ENCODE results near the gene IAH1. TPM values are rescaled to one million over a fixed set of nuclear protein-coding genes. Genes with fewer than 3 reads are reported as not detected.

Gene IAH1
- total RNA-seq, 1 experiment from 2014 or later = 57.8 TPM

- no TSS peak for BruUV-seq (replicated peaks)
- no peaks in the 10 kb centered on the region for H3K9me3 Mint-ChIP-seq (ENCODE audit: unreplicated experiment)
- Histone ChIP-seq H3K4me1 (no peaks in the 10 kb centered on the region), H3K36me3 (ENCODE audit: control insufficient read depth, insufficient read depth, low read length) (no peaks in the 10 kb centered on the region; the same call in 1 of the 2 replicates), H3K9me3 (no peaks in the 10 kb centered on the region), H3K4me3 (ENCODE audit: low read depth, low read length) (no peak overlapping the region), H3K27me3 (replicated peaks; ENCODE audit: control insufficient read depth, insufficient read depth, low read length) (no peaks in the 10 kb centered on the region)
- H3K4me3 Mint-ChIP-seq (ENCODE audit: unreplicated experiment) = no peak overlapping the region
- H3K4me1 Mint-ChIP-seq (ENCODE audit: low read depth, unreplicated experiment) = no peaks in the 10 kb centered on the region
- intact Hi-C loops (cut with micrococcal nuclease; ENCODE audit: unreplicated experiment) = no loop called here
- ChIA-PET POLR2A (no interaction called here), CTCF (no interaction called here)
- peaks cover 42% of the 10 kb centered on the region for H3K36me3 Mint-ChIP-seq (ENCODE audit: insufficient read depth, unreplicated experiment)
- DNase-seq = no peak
- no peaks in the 10 kb centered on the region for H3K27me3 Mint-ChIP-seq (ENCODE audit: insufficient read depth, unreplicated experiment)
- no peak for TF ChIP-seq CTCF (IDR thresholded peaks at IDR 0.05; ENCODE audit: insufficient read depth in 1 of 2, low read depth in 1 of 2, low read length in 1 of 2, severe bottlenecking in 1 of 2, unreplicated experiment in 1 of 2)
- H3K27ac Mint-ChIP-seq (ENCODE audit: unreplicated experiment) = no peak overlapping the region
These were observed 43.7 kb upstream of the IAH1 start for GRCh38 chr2:9430316-9431293.

GRCh38 chr2:9434489-9434888 lies 39.9 kb upstream of the IAH1 start:
- POLR2A ChIA-PET = no interaction called here
- H3K4me1 Mint-ChIP-seq (ENCODE audit: low read depth, unreplicated experiment) = no peaks in the 10 kb centered on the region
- Histone ChIP-seq H3K27me3 (replicated peaks; ENCODE audit: control insufficient read depth, insufficient read depth, low read length) (no peaks in the 10 kb centered on the region), H3K4me3 (ENCODE audit: low read depth, low read length) (no peak overlapping the region), H3K36me3 (ENCODE audit: control insufficient read depth, insufficient read depth, low read length) (no peaks in the 10 kb centered on the region; the same call in 1 of the 2 replicates), H3K4me1 (no peaks in the 10 kb centered on the region), H3K9me3 (no peaks in the 10 kb centered on the region)
- no peaks in the 10 kb centered on the region for H3K27me3 Mint-ChIP-seq (ENCODE audit: insufficient read depth, unreplicated experiment)
- no TSS peak for BruUV-seq (replicated peaks)
- CTCF ChIA-PET = no interaction called here
- H3K36me3 Mint-ChIP-seq (ENCODE audit: insufficient read depth, unreplicated experiment) = peaks cover 75% of the 10 kb centered on the region
- no peak for TF ChIP-seq CTCF (IDR thresholded peaks at IDR 0.05; ENCODE audit: insufficient read depth in 1 of 2, low read depth in 1 of 2, low read length in 1 of 2, severe bottlenecking in 1 of 2, unreplicated experiment in 1 of 2)
- no peaks in the 10 kb centered on the region for H3K9me3 Mint-ChIP-seq (ENCODE audit: unreplicated experiment)
- DNase-seq = no peak
- intact Hi-C loops (cut with micrococcal nuclease; ENCODE audit: unreplicated experiment) = no loop called here
- H3K4me3 Mint-ChIP-seq (ENCODE audit: unreplicated experiment) = no peak overlapping the region
- no peak overlapping the region for H3K27ac Mint-ChIP-seq (ENCODE audit: unreplicated experiment)

GRCh38 chr2:9439536-9439935 lies 34.8 kb upstream of the IAH1 start:
- H3K27me3 ChIP-seq (replicated peaks; ENCODE audit: control insufficient read depth, insufficient read depth, low read length) = no peaks in the 10 kb centered on the region
- peaks cover 69% of the 10 kb centered on the region for H3K36me3 Mint-ChIP-seq (ENCODE audit: insufficient read depth, unreplicated experiment)
- no peak overlapping the region for H3K4me3 ChIP-seq (ENCODE audit: low read depth, low read length)
- H3K4me1 Mint-ChIP-seq (ENCODE audit: low read depth, unreplicated experiment) = no peaks in the 10 kb centered on the region
- H3K27ac Mint-ChIP-seq (ENCODE audit: unreplicated experiment) = no peak overlapping the region
- CTCF ChIA-PET = no interaction called here
- no peaks in the 10 kb centered on the region for H3K9me3 Mint-ChIP-seq (ENCODE audit: unreplicated experiment)
- DNase-seq = no peak
- intact Hi-C loops (cut with micrococcal nuclease; ENCODE audit: unreplicated experiment) = no loop called here
- no TSS peak for BruUV-seq (replicated peaks)
- H3K4me3 Mint-ChIP-seq (ENCODE audit: unreplicated experiment) = no peak overlapping the region
- POLR2A ChIA-PET = no interaction called here
- no peak for TF ChIP-seq CTCF (IDR thresholded peaks at IDR 0.05; ENCODE audit: insufficient read depth in 1 of 2, low read depth in 1 of 2, low read length in 1 of 2, severe bottlenecking in 1 of 2, unreplicated experiment in 1 of 2)
- no peaks in the 10 kb centered on the region for H3K4me1 ChIP-seq
- H3K9me3 ChIP-seq = no peaks in the 10 kb centered on the region
- H3K36me3 ChIP-seq (ENCODE audit: control insufficient read depth, insufficient read depth, low read length) = peaks cover 3% of the 10 kb centered on the region
- no peaks in the 10 kb centered on the region for H3K27me3 Mint-ChIP-seq (ENCODE audit: insufficient read depth, unreplicated experiment)

All from Caco-2 (cell line).